Measurements from ENCODE around the gene AUP1. TPM values are rescaled to one million over a fixed set of nuclear protein-coding genes. Genes with fewer than 3 reads are reported as not detected.

The AUP1 gene
- total and polyA plus RNA-seq, 9 of the 15 experiments (the other 6 are each of a cell fraction or from before 2014, with no cell fraction given): 70.7 to 245 (median 165) TPM

GRCh38 chr2:74529357-74530238, at the start of gene AUP1, which contains the start of gene HTRA2 (continued):
- TF ChIP-seq ZC3H4 (CRISPR knock-in tag; IDR thresholded peaks at IDR 0.05; ENCODE audit: borderline replicate concordance) (no peak), NUFIP1 (IDR thresholded peaks at IDR 0.05; ENCODE audit: partially characterized antibody) (no peak), USF1 (CRISPR knock-in tag; IDR thresholded peaks at IDR 0.05) (no peak), E4F1 (CRISPR knock-in tag; IDR thresholded peaks at IDR 0.05; ENCODE audit: borderline replicate concordance) (no peak), ATF4 (CRISPR knock-in tag; IDR thresholded peaks at IDR 0.05) (peak; percentile 5; the same call in 1 of the 2 replicates), CLOCK (CRISPR knock-in tag; IDR thresholded peaks at IDR 0.05; ENCODE audit: borderline replicate concordance) (no peak), ZBTB9 (CRISPR knock-in tag; IDR thresholded peaks at IDR 0.05) (no peak), TBL1XR1 (IDR thresholded peaks at IDR 0.05; ENCODE audit: low read length in 2 of 2) (peak in 1 of 2 experiments; percentile 31; a peak in 1 of 4 replicates), ESRRA (IDR thresholded peaks at IDR 0.05; ENCODE audit: borderline replicate concordance, low read depth) (peak; percentile 62; the same call in 1 of the 2 replicates), KLF10 (CRISPR knock-in tag; IDR thresholded peaks at IDR 0.05) (no peak), RAD51 (IDR thresholded peaks at IDR 0.05; ENCODE audit: borderline replicate concordance, low read depth) (no peak), NRF1 (conservative IDR thresholded peaks at IDR 0.05 in 1 of 2, IDR thresholded peaks at IDR 0.05 in 1 of 2) (peak; percentile 76 to 80), NR2C2 (CRISPR knock-in tag; IDR thresholded peaks at IDR 0.05) (peak; percentile 89), NR2C2 (tag; IDR thresholded peaks at IDR 0.05) (peak; percentile 97), TAF15 (IDR thresholded peaks at IDR 0.05; ENCODE audit: low read depth, low read length) (no peak), GABPB1 (CRISPR knock-in tag; IDR thresholded peaks at IDR 0.05) (peak; percentile 94), SIN3A (IDR thresholded peaks at IDR 0.05; ENCODE audit: borderline replicate concordance in 2 of 2, control insufficient read depth in 1 of 2, low read depth in 2 of 2, low read length in 2 of 2) (0 out of 4 replicates have a peak, but pooled peaks of 1 of the 2 experiments have one; percentile 45)

Data from K562 (cell line).